H9 (cell line): ENCODE results near the gene SDC4. TPM values are rescaled to one million over a fixed set of nuclear protein-coding genes. Genes with fewer than 3 reads are reported as not detected.
"Not testable (repeated sequence)": the region's sequence is repeated elsewhere in the genome, so short reads cannot be mapped to it uniquely, and the experiment has no call there.

Experiments
- DNase-seq: peaks from one replicate; pipeline ENCODE4 v3.0.0-alpha.2; 2017
- H2AFZ ChIP-seq: one replicate; pipeline ENCODE4 v1.6.1; 2013; ENCODE audit warnings: mild to moderate bottlenecking, low read length, control low read depth, moderate library complexity
- H2AK5ac ChIP-seq: 2 replicates; pipeline ENCODE4 v1.6.1; 2013; ENCODE audit warnings: low read length, control low read depth, mixed read lengths; ENCODE audit not compliant: insufficient read length
- H2BK120ac ChIP-seq: one replicate; pipeline ENCODE4 v1.6.1; 2013; ENCODE audit warnings: low read depth, mild to moderate bottlenecking, low read length, control low read depth, inconsistent platforms; ENCODE audit not compliant: poor library complexity, severe bottlenecking
- H2BK12ac ChIP-seq: 2 replicates; pipeline ENCODE4 v1.6.1; 2013; ENCODE audit warnings: low read length, control low read depth, mixed read lengths, low read depth; ENCODE audit not compliant: insufficient read length
- H2BK15ac ChIP-seq: 2 replicates; pipeline ENCODE4 v1.6.1; 2013; ENCODE audit warnings: low read depth, low read length, control low read depth
- H2BK20ac ChIP-seq: one replicate; pipeline ENCODE4 v1.6.1; 2013; ENCODE audit warnings: low read depth, mild to moderate bottlenecking, low read length, control low read depth, inconsistent platforms; ENCODE audit not compliant: poor library complexity, severe bottlenecking
- H2BK5ac ChIP-seq: 2 replicates; pipeline ENCODE4 v1.6.1; 2013; ENCODE audit warnings: low read length, control low read depth, mixed read lengths; ENCODE audit not compliant: insufficient read length
- H3K14ac ChIP-seq: 2 replicates; pipeline ENCODE4 v1.6.1; 2013; ENCODE audit warnings: low read length, control low read depth; ENCODE audit not compliant: insufficient read depth
- H3K18ac ChIP-seq: 2 replicates; pipeline ENCODE4 v1.6.1; 2013; ENCODE audit warnings: low read depth, mild to moderate bottlenecking, mixed read lengths, low read length, control low read depth; ENCODE audit not compliant: insufficient read length
- H3K23ac ChIP-seq: 2 replicates; pipeline ENCODE4 v1.6.1; 2013; ENCODE audit warnings: low read length, control low read depth, mixed read lengths, low read depth; ENCODE audit not compliant: insufficient read length
- H3K23me2 ChIP-seq: 2 replicates; pipeline ENCODE4 v1.6.1; 2013; ENCODE audit warnings: low read depth, mild to moderate bottlenecking, mixed read lengths, low read length, control low read depth; ENCODE audit not compliant: insufficient read length, poor library complexity, severe bottlenecking
- H3K27ac ChIP-seq: 2 replicates; pipeline ENCODE4 v1.5.1; 2013; ENCODE audit warnings: low read length, control low read depth, mixed read lengths, low read depth; ENCODE audit not compliant: insufficient read length
- H3K27me3 ChIP-seq: 2 replicates; pipeline ENCODE4 v1.6.1; 2013; ENCODE audit warnings: low read length, control low read depth, inconsistent platforms; ENCODE audit not compliant: insufficient read depth
- H3K4ac ChIP-seq: 2 replicates; pipeline ENCODE4 v1.6.1; 2013; ENCODE audit warnings: low read depth, mild to moderate bottlenecking, control low read depth, inconsistent platforms, low read length, moderate library complexity
- H3K4me1 ChIP-seq: 2 replicates; pipeline ENCODE4 v1.6.1; 2013; ENCODE audit warnings: low read length, control low read depth, inconsistent platforms; ENCODE audit not compliant: insufficient read depth
- H3K4me2 ChIP-seq: 2 replicates; pipeline ENCODE4 v1.6.1; 2013; ENCODE audit warnings: low read length, control low read depth, mixed read lengths; ENCODE audit not compliant: insufficient read length, insufficient read depth
- H3K56ac ChIP-seq: 2 replicates; pipeline ENCODE4 v1.6.1; 2013; ENCODE audit warnings: low read depth, mild to moderate bottlenecking, mixed read lengths, low read length, control low read depth; ENCODE audit not compliant: insufficient read length
- H3K79me1 ChIP-seq: 2 replicates; pipeline ENCODE4 v1.6.1; 2013; ENCODE audit warnings: low read depth, mild to moderate bottlenecking, moderate library complexity, low read length, control low read depth, inconsistent platforms; ENCODE audit not compliant: insufficient read depth, poor library complexity, severe bottlenecking
- H3K79me2 ChIP-seq: 2 replicates; pipeline ENCODE4 v1.6.1; 2013; ENCODE audit warnings: low read length, control low read depth, inconsistent platforms; ENCODE audit not compliant: insufficient read depth
- H3K9ac ChIP-seq: 2 replicates; pipeline ENCODE4 v1.6.1; 2013; ENCODE audit warnings: low read length, control low read depth, mixed read lengths; ENCODE audit not compliant: insufficient read length; ENCODE audit errors: extremely low read depth
- H3K9me3 ChIP-seq: one replicate; pipeline ENCODE4 v1.6.1; 2013; ENCODE audit warnings: low read depth, low read length, inconsistent platforms; ENCODE audit not compliant: control insufficient read depth
- H3T11ph ChIP-seq: one replicate; pipeline ENCODE4 v1.6.1; 2013; ENCODE audit warnings: mild to moderate bottlenecking, low read length, control low read depth, inconsistent platforms
- H4K20me1 ChIP-seq: one replicate; pipeline ENCODE4 v1.6.1; 2013; ENCODE audit not compliant: control insufficient read depth, insufficient read length, insufficient read depth
- H4K5ac ChIP-seq: 2 replicates; pipeline ENCODE4 v1.6.1; 2013; ENCODE audit warnings: low read depth, mild to moderate bottlenecking, mixed read lengths, low read length, control low read depth; ENCODE audit not compliant: insufficient read length
- H4K8ac ChIP-seq: replicated peaks from 2 replicates; pipeline ENCODE4 v1.6.1; 2013; ENCODE audit warnings: low read length, control low read depth, mixed read lengths, low read depth; ENCODE audit not compliant: insufficient read length
- H4K91ac ChIP-seq: 2 replicates; pipeline ENCODE4 v1.6.1; 2013; ENCODE audit warnings: low read depth, mild to moderate bottlenecking, moderate library complexity, mixed read lengths, low read length, control low read depth; ENCODE audit not compliant: insufficient read length
- H3K27ac Mint-ChIP-seq, 3 experiments: 2 replicates in 2 of 3; 3 replicates in 1 of 3; pipeline ENCODE4 v1.8.0; 2020 to 2021; ENCODE audit warnings: mixed read lengths in 3 of 3, mild to moderate bottlenecking in 1 of 3, moderate library complexity in 1 of 3
- H3K27me3 Mint-ChIP-seq: 2 replicates; pipeline ENCODE4 v1.8.0; 2021; ENCODE audit warnings: low read depth, mild to moderate bottlenecking, moderate library complexity, mixed read lengths
- H3K36me3 Mint-ChIP-seq, 3 experiments: 2 replicates in 2 of 3; 3 replicates in 1 of 3; pipeline ENCODE4 v1.8.0; 2020 to 2021; ENCODE audit warnings: low read depth in 3 of 3, mixed read lengths in 3 of 3; ENCODE audit not compliant: insufficient read depth in 1 of 3
- H3K4me1 Mint-ChIP-seq, 2 experiments: 2 replicates each; pipeline ENCODE4 v1.8.0; 2020; ENCODE audit warnings: mixed read lengths in 2 of 2
- H3K4me3 Mint-ChIP-seq, 2 experiments: 2 replicates in 1 of 2; 3 replicates in 1 of 2; pipeline ENCODE4 v1.8.0; 2020 to 2021; ENCODE audit warnings: mild to moderate bottlenecking in 2 of 2, mixed read lengths in 2 of 2, moderate library complexity in 1 of 2
- H3K9me3 Mint-ChIP-seq, 2 experiments: 2 replicates in 1 of 2; 3 replicates in 1 of 2; pipeline ENCODE4 v1.8.0; 2020; ENCODE audit warnings: mild to moderate bottlenecking in 2 of 2, mixed read lengths in 2 of 2, moderate library complexity in 1 of 2
- WGBS: extraction: QIAGEN DNeasy Blood & Tissue Kit; methylation state at CpG from one replicate; pipeline ENCODE4 v1.1.7; 2013; ENCODE audit warnings: missing lambda C conversion rate, low lambda C conversion rate, mixed read lengths; ENCODE audit not compliant: insufficient read length; ENCODE audit errors: extremely low coverage; 5-methylcytosine and 5-hydroxymethylcytosine counted together
- total RNA-seq: library from RNA; stranded (reverse); gene quantifications from 2 replicates; pipeline ENCODE4 v1.2.1, GENCODE V29; 2021
- TF ChIP-seq, protein P1 (sequence below): fragments of 200-600 bp; sonication (generic); conservative IDR thresholded peaks from 3 replicates; pipeline ENCODE4 v1.8.0; 2021; ENCODE audit warnings: antibody characterized with exemption, mild to moderate bottlenecking

Gene SDC4
- total RNA-seq, 1 experiment from 2014 or later = 50.7 TPM

DNA sequence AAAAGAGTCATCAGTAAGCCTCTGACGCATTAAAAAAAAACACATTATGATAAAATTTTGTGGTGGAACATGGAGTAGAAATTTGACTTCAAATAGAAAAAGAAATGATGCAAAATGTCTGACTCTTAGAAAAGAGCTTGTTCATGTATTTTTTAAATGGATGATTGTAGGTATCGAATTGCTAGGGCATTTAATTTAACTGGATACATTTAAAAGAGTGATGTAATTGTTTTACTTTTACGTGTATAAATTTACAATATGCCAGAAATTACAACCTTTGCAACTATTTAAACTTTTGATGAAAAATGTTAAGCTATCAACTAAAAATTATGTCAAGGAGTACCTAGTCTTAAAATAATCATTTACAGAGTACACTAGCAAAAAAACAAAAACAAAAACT is 4.5 kb upstream of the SDC4 start:
- no peak overlapping the region for H3K4me2 ChIP-seq
- H4K91ac ChIP-seq = no peak overlapping the region
- no peak overlapping the region for H3K18ac ChIP-seq
- H3K23ac ChIP-seq = no peak overlapping the region
- no peaks in the 10 kb centered on the region for H3K9me3 Mint-ChIP-seq
- H2BK5ac ChIP-seq = no peak overlapping the region
- H3K36me3 Mint-ChIP-seq = no peaks in the 10 kb centered on the region
- no peak overlapping the region for H3K56ac ChIP-seq
- no peaks in the 10 kb centered on the region for H3K79me1 ChIP-seq
- no peak overlapping the region for H2AFZ ChIP-seq
- no peak overlapping the region for H2BK20ac ChIP-seq
- no peak overlapping the region for H3K4me3 Mint-ChIP-seq
- H3K9ac ChIP-seq = no peak overlapping the region
- no peaks in the 10 kb centered on the region for H3K27me3 ChIP-seq
- H3K9me3 ChIP-seq = no peaks in the 10 kb centered on the region
- H3K27me3 Mint-ChIP-seq = no peaks in the 10 kb centered on the region
- H3K27ac ChIP-seq = no peak overlapping the region
- H3K4me1 Mint-ChIP-seq = peaks cover 17 to 26% of the 10 kb centered on the region in 2 experiments
- H3K4me1 ChIP-seq = peaks cover 3% of the 10 kb centered on the region; the same call in 1 of the 2 replicates
- no peak overlapping the region for H4K8ac ChIP-seq
- no peaks in the 10 kb centered on the region for H4K20me1 ChIP-seq
- H2BK12ac ChIP-seq = no peak overlapping the region
- no peak overlapping the region for H3T11ph ChIP-seq
- no peak overlapping the region for H3K14ac ChIP-seq
- 100% methylated on average over 1 of the region's 3 CpGs for WGBS
- no peak overlapping the region for H2BK15ac ChIP-seq
- H3K79me2 ChIP-seq = no peaks in the 10 kb centered on the region; the same call in 1 of the 2 replicates
- no peak overlapping the region for H2AK5ac ChIP-seq
- DNase-seq = no peak
- TF ChIP-seq, protein P1, sequence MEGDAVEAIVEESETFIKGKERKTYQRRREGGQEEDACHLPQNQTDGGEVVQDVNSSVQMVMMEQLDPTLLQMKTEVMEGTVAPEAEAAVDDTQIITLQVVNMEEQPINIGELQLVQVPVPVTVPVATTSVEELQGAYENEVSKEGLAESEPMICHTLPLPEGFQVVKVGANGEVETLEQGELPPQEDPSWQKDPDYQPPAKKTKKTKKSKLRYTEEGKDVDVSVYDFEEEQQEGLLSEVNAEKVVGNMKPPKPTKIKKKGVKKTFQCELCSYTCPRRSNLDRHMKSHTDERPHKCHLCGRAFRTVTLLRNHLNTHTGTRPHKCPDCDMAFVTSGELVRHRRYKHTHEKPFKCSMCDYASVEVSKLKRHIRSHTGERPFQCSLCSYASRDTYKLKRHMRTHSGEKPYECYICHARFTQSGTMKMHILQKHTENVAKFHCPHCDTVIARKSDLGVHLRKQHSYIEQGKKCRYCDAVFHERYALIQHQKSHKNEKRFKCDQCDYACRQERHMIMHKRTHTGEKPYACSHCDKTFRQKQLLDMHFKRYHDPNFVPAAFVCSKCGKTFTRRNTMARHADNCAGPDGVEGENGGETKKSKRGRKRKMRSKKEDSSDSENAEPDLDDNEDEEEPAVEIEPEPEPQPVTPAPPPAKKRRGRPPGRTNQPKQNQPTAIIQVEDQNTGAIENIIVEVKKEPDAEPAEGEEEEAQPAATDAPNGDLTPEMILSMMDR = no peak
- H3K23me2 ChIP-seq = peaks cover 2% of the 10 kb centered on the region
- H3K4ac ChIP-seq = no peak overlapping the region
- H4K5ac ChIP-seq = no peak overlapping the region
- H3K27ac Mint-ChIP-seq = no peak overlapping the region
- H2BK120ac ChIP-seq = no peak overlapping the region

DNA sequence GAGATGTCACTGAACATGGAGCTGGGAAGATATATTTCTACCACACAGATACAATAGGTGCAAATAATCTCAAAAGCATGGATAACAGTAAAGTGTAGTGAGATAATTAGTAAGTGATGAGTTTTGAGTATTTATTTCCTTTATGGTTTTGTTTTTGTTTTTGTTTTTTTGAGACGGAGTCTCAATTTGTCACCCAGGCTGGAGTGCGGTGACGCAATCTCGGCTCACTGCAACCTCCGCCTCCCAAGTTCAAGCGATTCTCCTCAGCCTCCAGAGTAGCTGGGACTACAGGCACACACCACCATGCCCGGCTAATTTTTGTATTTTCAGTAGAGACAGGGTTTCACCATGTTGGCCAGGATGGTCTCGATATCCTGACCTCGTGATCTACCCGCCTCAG is 2.6 kb upstream of the SDC4 start:
- H4K5ac ChIP-seq, H3K27ac ChIP-seq, H3K27ac Mint-ChIP-seq, H3K14ac ChIP-seq, H2BK20ac ChIP-seq, H2BK5ac ChIP-seq, H2BK15ac ChIP-seq, H3K9me3 Mint-ChIP-seq, H3K9ac ChIP-seq, H2AFZ ChIP-seq, H3K23me2 ChIP-seq, H3K36me3 Mint-ChIP-seq, DNase-seq, H2AK5ac ChIP-seq, H4K20me1 ChIP-seq, H3K27me3 ChIP-seq, H3K18ac ChIP-seq, H3K23ac ChIP-seq, H3K4me2 ChIP-seq, H3K79me1 ChIP-seq, H3K27me3 Mint-ChIP-seq, H2BK12ac ChIP-seq, H4K8ac ChIP-seq, H3K4me3 Mint-ChIP-seq, H4K91ac ChIP-seq, H3K9me3 ChIP-seq, H3K4ac ChIP-seq, H3K79me2 ChIP-seq, H3T11ph ChIP-seq, H2BK120ac ChIP-seq, H3K56ac ChIP-seq: not testable (repeated sequence)
- peaks cover 35 to 45% of the 10 kb centered on the region in 2 experiments for H3K4me1 Mint-ChIP-seq
- WGBS = 100% methylated on average over 1 of the region's 10 CpGs
- H3K4me1 ChIP-seq = peaks cover 10% of the 10 kb centered on the region; the same call in 1 of the 2 replicates
